Measurements from ENCODE around the gene TIMP2. TPM values are rescaled to one million over a fixed set of nuclear protein-coding genes. Genes with fewer than 3 reads are reported as not detected.

The TIMP2 gene
- polyA plus RNA-seq, 2 of the 4 experiments (the other 2 are of a cell fraction) = 68.1 to 166 TPM

- Histone ChIP-seq H3K27ac (peak overlapping the region in 1 of 2 experiments; percentile 58; a peak in 3 of 6 replicates), H3K9me3 (no peaks in the 10 kb centered on the region), H3K4me3 (no peak overlapping the region), H3K4me1 (peaks cover 68% of the 10 kb centered on the region), H3K4me2 (peak overlapping the region; percentile 41; the same call in 2 of the 3 replicates)
- POLR2A ChIA-PET = no interaction called here
- DNase-seq (ENCODE audit: low read depth in 1 of 2, low spot score in 1 of 2) (no peak), ATAC-seq (no peak), FAIRE-seq (no peak)
- CTCF ChIA-PET = interaction anchor here (1.1 to 4.2 kb wide), 4 partner anchors 19 to 56 kb away, joined by 3 to 21 read pairs (median 12); partner anchors contain the start of gene CEP295NL
- 92% methylated on average over 8 of the region's 8 CpGs for WGBS (ENCODE audit: missing lambda C conversion rate)
- no peak for TF ChIP-seq HDAC2 (IDR thresholded peaks at IDR 0.05)
- no peak for TF ChIP-seq HOXB5 (CRISPR knock-in tag; IDR thresholded peaks at IDR 0.05)
- TF ChIP-seq ESRRA (IDR thresholded peaks at IDR 0.05; ENCODE audit: borderline replicate concordance, low read length) = no peak
- no peak for TF ChIP-seq ZSCAN20 (CRISPR knock-in tag; IDR thresholded peaks at IDR 0.05)
- TF ChIP-seq ZFP36 (IDR thresholded peaks at IDR 0.05; ENCODE audit: borderline replicate concordance, partially characterized antibody) = no peak
- TF ChIP-seq SMC3 (IDR thresholded peaks at IDR 0.05) = no peak
- TF ChIP-seq FOSL2 (IDR thresholded peaks at IDR 0.05) = no peak
- no peak for TF ChIP-seq FOSL2 (CRISPR knock-in tag; IDR thresholded peaks at IDR 0.05)
- TF ChIP-seq BCL3 (IDR thresholded peaks at IDR 0.05) = no peak
- TF ChIP-seq JUN (IDR thresholded peaks at IDR 0.05) = no peak
- no peak for TF ChIP-seq JUNB (IDR thresholded peaks at IDR 0.05)
- no peak for TF ChIP-seq ZNF302 (CRISPR knock-in tag; IDR thresholded peaks at IDR 0.05)
- no peak for TF ChIP-seq FOSB (CRISPR knock-in tag; IDR thresholded peaks at IDR 0.05)
- TF ChIP-seq RAD21 (conservative IDR thresholded peaks at IDR 0.05 in 1 of 2, IDR thresholded peaks at IDR 0.05 in 1 of 2) = no peak
- no peak for TF ChIP-seq POLR2AphosphoS2 (conservative IDR thresholded peaks at IDR 0.05; ENCODE audit: low read length)
- TF ChIP-seq MAX (IDR thresholded peaks at IDR 0.05) = no peak
- TF ChIP-seq FOXS1 (CRISPR knock-in tag; IDR thresholded peaks at IDR 0.05) = no peak
- TF ChIP-seq HOXB13 (CRISPR knock-in tag; IDR thresholded peaks at IDR 0.05; ENCODE audit: low read depth) = no peak
- no peak for TF ChIP-seq GATA3 (IDR thresholded peaks at IDR 0.05; ENCODE audit: borderline replicate concordance)
These were observed 3.7 kb downstream of the TIMP2 start for GRCh38 chr17:78921437-78921971.

- TF ChIP-seq FOSB (CRISPR knock-in tag; IDR thresholded peaks at IDR 0.05) (no peak), MAFK (IDR thresholded peaks at IDR 0.05; ENCODE audit: partially characterized antibody) (no peak), JUN (IDR thresholded peaks at IDR 0.05) (no peak), BCL3 (IDR thresholded peaks at IDR 0.05) (no peak), BHLHE40 (IDR thresholded peaks at IDR 0.05; ENCODE audit: low read depth, low read length) (no peak), TP53 (CRISPR knock-in tag; IDR thresholded peaks at IDR 0.05) (no peak), HOXB5 (CRISPR knock-in tag; IDR thresholded peaks at IDR 0.05) (no peak), PBX3 (IDR thresholded peaks at IDR 0.05) (no peak), MYC (IDR thresholded peaks at IDR 0.05; ENCODE audit: borderline replicate concordance, low read length) (no peak), TFCP2L1 (CRISPR knock-in tag; IDR thresholded peaks at IDR 0.05) (no peak), ESRRA (IDR thresholded peaks at IDR 0.05; ENCODE audit: borderline replicate concordance, low read length) (no peak), NFE2L2 (conservative IDR thresholded peaks at IDR 0.05; ENCODE audit: low read length) (no peak), RFX5 (IDR thresholded peaks at IDR 0.05) (no peak)
- Histone ChIP-seq H3K4me1 (peaks cover 70% of the 10 kb centered on the region), H3K4me2 (peak overlapping the region; percentile 41), H3K4me3 (no peak overlapping the region), H3K9me3 (no peaks in the 10 kb centered on the region), H3K27ac (peak overlapping the region; percentile 31 to 58; a peak in 4 of 6 replicates)
- FAIRE-seq (no peak), ATAC-seq (no peak), DNase-seq (ENCODE audit: low read depth in 1 of 2, low spot score in 1 of 2) (no peak)
- WGBS (ENCODE audit: missing lambda C conversion rate) = 77% methylated on average over 8 of the region's 8 CpGs
- ChIA-PET POLR2A (no interaction called here), CTCF (interaction anchor here (0.6 to 4.2 kb wide), 6 partner anchors 9 to 55 kb away, joined by 3 to 21 read pairs (median 7); partner anchors contain the start of gene CEP295NL)
These were observed 4.7 kb downstream of the TIMP2 start for GRCh38 chr17:78920528-78920927.
